ENCODE results near the gene KCNA1.
"Not testable (repeated sequence)": the region's sequence is repeated elsewhere in the genome, so short reads cannot be mapped to it uniquely, and the experiment has no call there.

The KCNA1 gene

DNA sequence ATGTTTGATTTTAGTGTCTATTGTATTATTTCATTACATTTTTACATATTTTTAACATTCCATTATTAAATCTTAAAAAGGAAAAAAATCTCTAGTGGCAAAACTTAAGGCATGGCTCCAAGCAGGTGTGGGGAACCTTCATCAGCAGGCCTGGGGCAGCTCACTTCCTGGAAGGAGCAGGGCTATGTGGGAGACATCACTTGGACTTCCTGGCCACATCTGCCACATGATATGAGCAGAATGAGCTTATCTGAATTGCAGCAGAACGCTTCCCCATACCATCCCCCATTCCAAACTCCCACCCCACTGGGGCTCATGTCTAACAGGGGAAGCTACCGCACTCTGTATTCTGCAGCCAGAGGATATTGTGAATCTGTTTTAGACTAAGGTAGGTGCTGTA is 35.0 kb upstream of the KCNA1 start:
- Histone ChIP-seq H3K27ac (replicated peaks) (no peak overlapping the region), H3K4me3 (replicated peaks; ENCODE audit: insufficient read depth, low read length) (no peak overlapping the region), H3K27me3 (ENCODE audit: insufficient read depth, poor library complexity, severe bottlenecking) (peaks cover 7% of the 10 kb centered on the region)
- TF ChIP-seq, protein P1, sequence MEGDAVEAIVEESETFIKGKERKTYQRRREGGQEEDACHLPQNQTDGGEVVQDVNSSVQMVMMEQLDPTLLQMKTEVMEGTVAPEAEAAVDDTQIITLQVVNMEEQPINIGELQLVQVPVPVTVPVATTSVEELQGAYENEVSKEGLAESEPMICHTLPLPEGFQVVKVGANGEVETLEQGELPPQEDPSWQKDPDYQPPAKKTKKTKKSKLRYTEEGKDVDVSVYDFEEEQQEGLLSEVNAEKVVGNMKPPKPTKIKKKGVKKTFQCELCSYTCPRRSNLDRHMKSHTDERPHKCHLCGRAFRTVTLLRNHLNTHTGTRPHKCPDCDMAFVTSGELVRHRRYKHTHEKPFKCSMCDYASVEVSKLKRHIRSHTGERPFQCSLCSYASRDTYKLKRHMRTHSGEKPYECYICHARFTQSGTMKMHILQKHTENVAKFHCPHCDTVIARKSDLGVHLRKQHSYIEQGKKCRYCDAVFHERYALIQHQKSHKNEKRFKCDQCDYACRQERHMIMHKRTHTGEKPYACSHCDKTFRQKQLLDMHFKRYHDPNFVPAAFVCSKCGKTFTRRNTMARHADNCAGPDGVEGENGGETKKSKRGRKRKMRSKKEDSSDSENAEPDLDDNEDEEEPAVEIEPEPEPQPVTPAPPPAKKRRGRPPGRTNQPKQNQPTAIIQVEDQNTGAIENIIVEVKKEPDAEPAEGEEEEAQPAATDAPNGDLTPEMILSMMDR (IDR thresholded peaks at IDR 0.05; ENCODE audit: insufficient read depth, low read length), result no peak
- TF ChIP-seq, protein P2, sequence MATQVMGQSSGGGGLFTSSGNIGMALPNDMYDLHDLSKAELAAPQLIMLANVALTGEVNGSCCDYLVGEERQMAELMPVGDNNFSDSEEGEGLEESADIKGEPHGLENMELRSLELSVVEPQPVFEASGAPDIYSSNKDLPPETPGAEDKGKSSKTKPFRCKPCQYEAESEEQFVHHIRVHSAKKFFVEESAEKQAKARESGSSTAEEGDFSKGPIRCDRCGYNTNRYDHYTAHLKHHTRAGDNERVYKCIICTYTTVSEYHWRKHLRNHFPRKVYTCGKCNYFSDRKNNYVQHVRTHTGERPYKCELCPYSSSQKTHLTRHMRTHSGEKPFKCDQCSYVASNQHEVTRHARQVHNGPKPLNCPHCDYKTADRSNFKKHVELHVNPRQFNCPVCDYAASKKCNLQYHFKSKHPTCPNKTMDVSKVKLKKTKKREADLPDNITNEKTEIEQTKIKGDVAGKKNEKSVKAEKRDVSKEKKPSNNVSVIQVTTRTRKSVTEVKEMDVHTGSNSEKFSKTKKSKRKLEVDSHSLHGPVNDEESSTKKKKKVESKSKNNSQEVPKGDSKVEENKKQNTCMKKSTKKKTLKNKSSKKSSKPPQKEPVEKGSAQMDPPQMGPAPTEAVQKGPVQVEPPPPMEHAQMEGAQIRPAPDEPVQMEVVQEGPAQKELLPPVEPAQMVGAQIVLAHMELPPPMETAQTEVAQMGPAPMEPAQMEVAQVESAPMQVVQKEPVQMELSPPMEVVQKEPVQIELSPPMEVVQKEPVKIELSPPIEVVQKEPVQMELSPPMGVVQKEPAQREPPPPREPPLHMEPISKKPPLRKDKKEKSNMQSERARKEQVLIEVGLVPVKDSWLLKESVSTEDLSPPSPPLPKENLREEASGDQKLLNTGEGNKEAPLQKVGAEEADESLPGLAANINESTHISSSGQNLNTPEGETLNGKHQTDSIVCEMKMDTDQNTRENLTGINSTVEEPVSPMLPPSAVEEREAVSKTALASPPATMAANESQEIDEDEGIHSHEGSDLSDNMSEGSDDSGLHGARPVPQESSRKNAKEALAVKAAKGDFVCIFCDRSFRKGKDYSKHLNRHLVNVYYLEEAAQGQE (IDR thresholded peaks at IDR 0.05; ENCODE audit: insufficient replicate concordance, low read depth), result no peak
- no peak for TF ChIP-seq GABPA (IDR thresholded peaks at IDR 0.05; ENCODE audit: low read depth)
- TF ChIP-seq POLR2AphosphoS5 (IDR thresholded peaks at IDR 0.05; ENCODE audit: low read depth), result no peak
- TF ChIP-seq SPI1 (IDR thresholded peaks at IDR 0.05; ENCODE audit: borderline replicate concordance, low read depth), result no peak
- DNase-seq (ENCODE audit: low read depth in 1 of 2, low spot score in 1 of 2), result no peak

DNA sequence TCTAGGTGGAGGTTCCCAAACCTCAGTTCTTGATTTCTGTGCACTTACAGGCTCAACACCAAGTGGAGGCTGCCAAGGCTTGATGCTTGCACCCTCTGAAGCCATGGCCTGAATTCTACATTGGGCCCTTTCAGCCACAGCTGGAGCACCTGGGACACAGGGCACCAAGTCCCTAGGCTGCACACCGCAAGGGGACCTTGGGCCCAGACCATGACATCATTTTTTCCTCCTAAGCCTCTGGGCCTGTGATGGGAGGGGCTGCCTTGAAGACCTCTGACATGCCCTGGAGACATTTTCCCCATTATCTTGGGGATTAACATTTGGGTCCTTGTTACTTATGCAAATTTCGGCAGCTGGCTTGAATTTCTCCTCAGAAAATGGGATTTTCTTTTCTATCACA is 30.2 kb upstream of the KCNA1 start:
- not testable (repeated sequence) for H3K4me3 ChIP-seq (replicated peaks; ENCODE audit: insufficient read depth, low read length); DNase-seq (ENCODE audit: low read depth in 1 of 2, low spot score in 1 of 2); H3K27me3 ChIP-seq (ENCODE audit: insufficient read depth, poor library complexity, severe bottlenecking)

DNA sequence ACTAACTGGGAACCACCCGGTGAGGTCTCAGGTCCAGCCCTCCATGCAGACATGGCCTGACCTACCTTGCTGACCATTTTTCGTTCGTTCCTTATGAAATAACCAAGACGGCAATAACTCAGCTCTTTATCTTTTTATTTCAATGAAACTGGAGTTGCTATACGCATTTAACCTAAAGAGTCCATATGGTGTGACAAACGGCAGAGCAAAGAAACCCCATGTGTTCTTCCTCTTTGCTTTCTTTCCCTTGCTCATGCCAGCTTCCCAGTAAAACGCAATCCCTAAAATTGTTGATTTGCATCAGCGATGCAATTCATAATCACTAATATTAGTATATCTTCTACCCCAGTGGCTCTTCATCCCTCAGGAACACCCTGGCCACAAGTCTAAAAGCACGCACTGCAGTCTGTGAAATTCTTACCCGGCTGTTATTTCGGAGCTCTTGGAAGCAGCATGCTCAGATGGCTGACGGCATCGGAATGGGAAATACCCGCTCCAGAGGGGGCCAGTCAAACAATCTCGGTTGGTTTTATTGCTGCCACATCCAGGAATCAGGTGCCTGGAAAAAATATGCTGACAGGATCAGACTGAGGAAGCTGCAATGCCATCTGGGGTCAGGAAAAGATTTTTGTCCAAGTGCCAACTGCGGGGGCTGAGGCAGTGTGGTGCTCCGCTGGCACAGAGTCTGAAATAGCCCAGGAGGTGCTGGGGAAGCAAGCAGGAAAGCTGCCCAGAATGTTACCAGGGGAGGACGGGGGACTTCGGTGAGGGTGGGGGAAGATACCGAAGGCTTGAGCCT is 28.2 kb upstream of the KCNA1 start:
- Histone ChIP-seq H3K27ac (replicated peaks) (no peak overlapping the region), H3K27me3 (ENCODE audit: insufficient read depth, poor library complexity, severe bottlenecking) (peaks cover 2% of the 10 kb centered on the region), H3K4me3 (replicated peaks; ENCODE audit: insufficient read depth, low read length) (no peak overlapping the region)
- TF ChIP-seq SPI1 (IDR thresholded peaks at IDR 0.05; ENCODE audit: borderline replicate concordance, low read depth) (no peak), GABPA (IDR thresholded peaks at IDR 0.05; ENCODE audit: low read depth) (no peak), POLR2AphosphoS5 (IDR thresholded peaks at IDR 0.05; ENCODE audit: low read depth) (no peak)
- TF ChIP-seq, protein P1 (IDR thresholded peaks at IDR 0.05; ENCODE audit: insufficient read depth, low read length), result no peak
- TF ChIP-seq, protein P2 (IDR thresholded peaks at IDR 0.05; ENCODE audit: insufficient replicate concordance, low read depth), result no peak
- no peak for DNase-seq (ENCODE audit: low read depth in 1 of 2, low spot score in 1 of 2)

More for the DNA sequence above, 30.2 kb upstream of the KCNA1 start:
- not testable (repeated sequence) for H3K27ac ChIP-seq (replicated peaks)

DNA sequence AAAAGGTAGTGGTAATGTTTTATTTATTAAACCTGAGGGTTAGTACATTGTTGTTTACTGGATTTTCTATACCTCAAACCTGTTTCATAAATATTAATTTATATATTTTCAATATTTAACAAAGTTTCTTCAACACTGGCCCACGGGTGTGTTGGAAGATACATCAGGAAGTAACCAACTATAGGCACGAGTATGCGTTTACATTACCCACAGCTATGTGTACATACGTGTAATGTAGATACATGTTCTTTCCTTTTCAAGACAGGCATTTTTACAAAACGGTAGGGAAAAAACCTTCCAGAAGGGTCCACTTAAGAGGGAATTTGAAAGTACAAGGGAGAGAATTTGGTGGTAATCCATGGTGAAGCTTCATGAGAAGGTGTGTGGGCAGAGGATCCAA is 17.8 kb upstream of the KCNA1 start:
- TF ChIP-seq SPI1 (IDR thresholded peaks at IDR 0.05; ENCODE audit: borderline replicate concordance, low read depth), result no peak
- TF ChIP-seq, protein P2 (IDR thresholded peaks at IDR 0.05; ENCODE audit: insufficient replicate concordance, low read depth), result no peak
- no peak for TF ChIP-seq POLR2AphosphoS5 (IDR thresholded peaks at IDR 0.05; ENCODE audit: low read depth)
- TF ChIP-seq, protein P1 (IDR thresholded peaks at IDR 0.05; ENCODE audit: insufficient read depth, low read length), result no peak
- no peak for TF ChIP-seq GABPA (IDR thresholded peaks at IDR 0.05; ENCODE audit: low read depth)
- DNase-seq (ENCODE audit: low read depth in 1 of 2, low spot score in 1 of 2), result no peak
- no peak overlapping the region for H3K4me3 ChIP-seq (replicated peaks; ENCODE audit: insufficient read depth, low read length)
- no peak overlapping the region for H3K27ac ChIP-seq (replicated peaks)
- H3K27me3 ChIP-seq (ENCODE audit: insufficient read depth, poor library complexity, severe bottlenecking), result peaks cover 4% of the 10 kb centered on the region

All from HL-60 (cell line).